HEK293 (cell line): ENCODE measurements around the gene PDE4DIP.
"Not testable (repeated sequence)": the region's sequence is repeated elsewhere in the genome, so short reads cannot be mapped to it uniquely, and the experiment has no call there.

Source experiments
- CTCF ChIP-seq: fragments of 450-650 bp; formaldehyde crosslinking; IDR thresholded peaks from 2 replicates; pipeline ENCODE4 v1.5.1; 2016; ENCODE audit warnings: missing biosample characterization, missing genetic modification characterization
- YY2 ChIP-seq: fragments of 450-650 bp; formaldehyde crosslinking; IDR thresholded peaks from 2 replicates; pipeline ENCODE4 v1.5.1; 2016; ENCODE audit warnings: missing biosample characterization, missing genetic modification characterization
- ZNF23 ChIP-seq: fragments of 450-650 bp; formaldehyde crosslinking; IDR thresholded peaks from 2 replicates; pipeline ENCODE4 v1.5.1; 2016; ENCODE audit warnings: missing biosample characterization, missing genetic modification characterization, borderline replicate concordance
- ZNF433 ChIP-seq: fragments of 450-650 bp; formaldehyde crosslinking; IDR thresholded peaks from 2 replicates; pipeline ENCODE4 v1.5.1; 2016; ENCODE audit warnings: missing biosample characterization, missing genetic modification characterization, low read depth

- not testable (repeated sequence) for TF ChIP-seq YY2; ZNF23 (tag by site-specific recombination); CTCF (tag by site-specific recombination); ZNF433 (tag by site-specific recombination)
These were observed 165.5 kb downstream of the PDE4DIP start for GRCh38 chr1:149009761-149010160.
